HCT116 (cell line): ENCODE measurements around the gene KPNA4. TPM values are rescaled to one million over a fixed set of nuclear protein-coding genes. Genes with fewer than 3 reads are reported as not detected.

ENCODE experiments used
- ATAC-seq: fragments of 200-7000 bp; cut with Tn5 transposase; 2 replicates; pipeline ENCODE4 v1.9.1; 2020; ENCODE audit warnings: mild to moderate bottlenecking, moderate library complexity
- BruUV-seq: library from RNA; stranded (reverse); fragments of 400-500 nt; replicated peaks from 2 replicates; lab custom pipeline; 2021; lab: Mats Ljungman, UMichigan
- CTCF ChIA-PET: fragments of 300-600 bp; sonication (Branson Sonifier 250); formaldehyde crosslinking; loops from one replicate; lab custom pipeline; 2021; ENCODE audit warnings: antibody characterized with exemption; lab: Charles Lee
- POLR2A ChIA-PET: fragments of 300-600, 350-600 bp; sonication (Branson Sonifier 250); formaldehyde crosslinking; loops from one replicate; lab custom pipeline; 2021; ENCODE audit warnings: antibody characterized with exemption; lab: Charles Lee
- RAD21 ChIA-PET, 2 experiments: fragments of 300-600 bp; sonication (Branson Sonifier 250); formaldehyde crosslinking; loops; one replicate each; lab custom pipeline; 2023; ENCODE audit warnings: low total read pairs in 2 of 2; ENCODE audit not compliant: uncharacterized antibody in 2 of 2, unreplicated experiment in 2 of 2, low non-redundant PET in 1 of 2; lab: Charles Lee
- DNase-seq: peaks from one replicate; pipeline ENCODE4 v3.0.0-alpha.2; 2010; ENCODE audit warnings: low read depth, low spot score
- H2AFZ ChIP-seq: fragments of 200-600 bp; shearing (Covaris generic), sonication (generic); 2 replicates; pipeline ENCODE4 v1.6.1; 2017; ENCODE audit warnings: low read depth, mixed run types, mixed read lengths, antibody characterized with exemption, low read length; ENCODE audit not compliant: poor library complexity, severe bottlenecking
- H3K27ac ChIP-seq: 2 replicates; pipeline ENCODE4 v1.5.1; 2012; ENCODE audit warnings: low read depth, low read length
- H3K27me3 ChIP-seq: fragments of 200-600 bp; sonication (generic); 2 replicates; pipeline ENCODE4 v1.6.1; 2016; ENCODE audit warnings: mixed run types, low read length, mixed read lengths; ENCODE audit not compliant: insufficient read depth
- H3K36me3 ChIP-seq, 2 experiments: fragments of 200-500 bp in 1 of 2; fragments of 200-600 bp in 1 of 2; sonication (Bioruptor generic) in 1 of 2; sonication (generic) in 1 of 2; 2 replicates each; pipeline versions ENCODE4 v1.5.1 to v1.6.1; 2014 to 2016; ENCODE audit warnings: low read length in 2 of 2, inconsistent platforms in 1 of 2, mixed read lengths in 1 of 2, mixed run types in 1 of 2; ENCODE audit not compliant: insufficient read depth in 2 of 2, control insufficient read depth in 1 of 2
- H3K4me1 ChIP-seq, 2 experiments: fragments of 200-600 bp in 1 of 2; sonication (generic) in 1 of 2; 2 replicates each; pipeline versions ENCODE4 v1.5.1 to v1.6.1; 2012 to 2017; ENCODE audit warnings: low read length in 2 of 2, inconsistent platforms in 1 of 2, mild to moderate bottlenecking in 1 of 2, mixed read lengths in 1 of 2, mixed run types in 1 of 2, moderate library complexity in 1 of 2; ENCODE audit not compliant: insufficient read depth in 2 of 2, control insufficient read depth in 1 of 2
- H3K4me2 ChIP-seq: fragments of 200-600 bp; sonication (generic); 2 replicates; pipeline ENCODE4 v1.6.1; 2017; ENCODE audit warnings: mixed run types, low read length, mixed read lengths
- H3K4me3 ChIP-seq, 2 experiments: fragments of 200-600 bp in 1 of 2; sonication (generic) in 1 of 2; replicated peaks in 1 of 2; 2 replicates each; pipeline ENCODE4 v1.5.1; 2011 to 2016; ENCODE audit warnings: low read length in 2 of 2, control low read depth in 1 of 2, low read depth in 1 of 2, mild to moderate bottlenecking in 1 of 2, mixed read lengths in 1 of 2, mixed run types in 1 of 2
- H3K79me2 ChIP-seq: fragments of 200-600 bp; sonication (generic); 2 replicates; pipeline ENCODE4 v1.6.1; 2017; ENCODE audit warnings: mild to moderate bottlenecking, mixed run types, low read length, moderate library complexity, mixed read lengths; ENCODE audit not compliant: insufficient read depth
- H3K9ac ChIP-seq: fragments of 200-600 bp; sonication (generic); 2 replicates; pipeline ENCODE4 v1.6.1; 2016; ENCODE audit warnings: low read length, mixed read lengths
- H3K9me2 ChIP-seq: fragments of 200-600 bp; sonication (generic), shearing (Covaris generic); 2 replicates; pipeline ENCODE4 v1.6.1; 2017; ENCODE audit warnings: mixed run types, mild to moderate bottlenecking, moderate library complexity; ENCODE audit not compliant: insufficient read depth
- H3K9me3 ChIP-seq, 2 experiments: fragments of 200-500 bp in 1 of 2; fragments of 200-600 bp in 1 of 2; sonication (Bioruptor generic) in 1 of 2; sonication (generic) in 1 of 2; 2 replicates each; pipeline ENCODE4 v1.6.1; 2014 to 2017; ENCODE audit warnings: low read length in 2 of 2, mixed read lengths in 2 of 2, inconsistent platforms in 1 of 2, low read depth in 1 of 2, mild to moderate bottlenecking in 1 of 2, mixed run types in 1 of 2, moderate library complexity in 1 of 2; ENCODE audit not compliant: control insufficient read depth in 1 of 2, insufficient read depth in 1 of 2
- H4K20me1 ChIP-seq: fragments of 200-600 bp; sonication (generic), shearing (Covaris generic); 2 replicates; pipeline ENCODE4 v1.6.1; 2017; ENCODE audit warnings: mixed run types, mild to moderate bottlenecking, moderate library complexity; ENCODE audit not compliant: insufficient read depth
- ATF3 ChIP-seq: IDR thresholded peaks from 2 replicates; pipeline ENCODE4 v1.6.1; 2012
- CEBPB ChIP-seq: IDR thresholded peaks from 2 replicates; pipeline ENCODE4 v1.6.1; 2012; ENCODE audit warnings: low read depth
- CTCF ChIP-seq, 3 experiments: fragments of 200-600 bp in 1 of 3; sonication (generic) in 1 of 3; IDR thresholded peaks in 2 of 3; conservative IDR thresholded peaks in 1 of 3; 2 replicates each; pipeline ENCODE4 v1.5.1; 2012 to 2017; ENCODE audit warnings: low read depth in 2 of 3, low read length in 2 of 3, antibody characterized with exemption in 1 of 3, borderline replicate concordance in 1 of 3, control low read depth in 1 of 3, mild to moderate bottlenecking in 1 of 3, mixed read lengths in 1 of 3, mixed run types in 1 of 3, moderate library complexity in 1 of 3; ENCODE audit not compliant: insufficient read depth in 1 of 3
- EGR1 ChIP-seq: IDR thresholded peaks from 2 replicates; pipeline ENCODE4 v1.6.1; 2012; ENCODE audit warnings: low read depth
- EZH2phosphoT487 ChIP-seq: fragments of 200-600 bp; IDR thresholded peaks from 2 replicates; pipeline ENCODE4 v1.6.1; 2018; ENCODE audit warnings: antibody characterized with exemption, borderline replicate concordance
- FOSL1 ChIP-seq: IDR thresholded peaks from 2 replicates; pipeline ENCODE4 v1.6.1; 2012; ENCODE audit warnings: low read depth
- RAD21 ChIP-seq: IDR thresholded peaks from 2 replicates; pipeline ENCODE4 v1.6.1; 2012; ENCODE audit warnings: low read depth, mild to moderate bottlenecking
- REST ChIP-seq: IDR thresholded peaks from 2 replicates; pipeline ENCODE4 v1.6.1; 2012; ENCODE audit warnings: low read depth
- SRF ChIP-seq: IDR thresholded peaks from 2 replicates; pipeline ENCODE4 v1.6.1; 2012; ENCODE audit warnings: low read depth
- intact Hi-C: fragments of 100-400 bp; cut with micrococcal nuclease; formaldehyde crosslinking; loops from 2 replicates; pipeline ENCODE4 v1.10.0; 2022
- total RNA-seq: library from RNA; stranded (reverse); gene quantifications from one replicate; pipeline ENCODE4 v1.2.1, GENCODE V29; 2021; ENCODE audit not compliant: unreplicated experiment

KPNA4 gene
- total RNA-seq, 1 experiment from 2014 or later, result 43.1 TPM

- Histone ChIP-seq H3K79me2 (no peaks in the 10 kb centered on the region), H3K4me2 (no peak overlapping the region)
- intact Hi-C loops, result no loop called here
- RAD21 ChIA-PET, result no interaction called here
- CTCF ChIA-PET, result no interaction called here
- TF ChIP-seq CTCF (IDR thresholded peaks at IDR 0.05 in 2 of 3, conservative IDR thresholded peaks at IDR 0.05 in 1 of 3; ENCODE audit: borderline replicate concordance in 1 of 3, insufficient read depth in 1 of 3, low read depth in 2 of 3, low read length in 2 of 3) (no peak), EGR1 (no peak), SRF (no peak), ATF3 (no peak), RAD21 (no peak), FOSL1 (no peak), CEBPB (no peak), EZH2phosphoT487 (no peak), REST (no peak)
- TF ChIP-seq, all 23 proteins: peak for 0
- H3K27ac ChIP-seq, result no peak overlapping the region
- no TSS peak for BruUV-seq
- POLR2A ChIA-PET, result no interaction called here
- H3K9me2 ChIP-seq, result no peaks in the 10 kb centered on the region
- H3K9ac ChIP-seq, result no peak overlapping the region
- no peaks in the 10 kb centered on the region for H3K36me3 ChIP-seq
- no peak overlapping the region for H2AFZ ChIP-seq
- no peak overlapping the region for H3K4me3 ChIP-seq
- H4K20me1 ChIP-seq, result no peaks in the 10 kb centered on the region
- DNase-seq, result no peak
- ATAC-seq, result no peak
- H3K27me3 ChIP-seq, result no peaks in the 10 kb centered on the region
- H3K9me3 ChIP-seq, result no peaks in the 10 kb centered on the region
- H3K4me1 ChIP-seq, result no peaks in the 10 kb centered on the region
Observed at GRCh38 chr3:160464321-160464720, 101.0 kb downstream of the KPNA4 start.
